AG08395 (cell line): ENCODE results near the gene SMPD3.
A peak's percentile ranks its signal among the peaks of the same experiment; 100 is the strongest.

ENCODE experiments used
- DNase-seq: peaks from one replicate; pipeline ENCODE4 v3.0.0; 2012; ENCODE audit warnings: mixed read lengths, low spot score

The SMPD3 gene

DNA sequence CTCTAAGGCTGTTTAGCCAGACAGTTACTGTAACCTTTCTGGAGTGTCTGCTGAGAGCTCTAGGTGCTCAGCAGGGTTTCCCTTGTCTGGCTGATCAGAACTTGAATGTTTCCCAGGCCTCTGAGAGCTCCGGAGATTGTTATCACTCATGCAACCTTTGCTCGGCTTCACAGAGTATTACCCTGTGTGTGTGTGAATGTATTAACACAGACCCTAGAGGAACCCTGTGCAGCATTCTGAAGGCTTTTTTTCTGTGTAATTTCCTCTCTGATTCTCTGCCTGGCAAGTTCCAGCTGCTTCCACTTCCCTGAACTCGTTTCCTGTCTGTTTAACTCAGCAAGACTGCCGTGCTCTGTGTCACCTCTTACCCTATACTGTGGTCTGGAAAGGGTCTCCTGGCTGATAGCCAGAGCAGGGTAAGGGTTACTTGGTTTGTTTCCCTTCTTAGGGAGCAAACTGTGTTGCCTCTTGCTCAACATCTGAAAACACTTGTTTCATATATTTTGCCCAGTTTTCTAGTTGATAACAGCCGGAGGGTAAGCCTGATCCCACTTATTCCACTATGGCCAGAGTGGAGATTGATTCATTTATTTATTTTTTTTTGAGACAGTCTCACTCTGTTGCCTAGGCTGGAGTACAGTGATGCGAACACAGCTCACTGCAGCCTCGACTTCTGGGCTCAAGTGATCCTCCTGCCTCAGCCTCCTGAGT is 115.7 kb downstream of the SMPD3 start:
- no peak for DNase-seq

DNA sequence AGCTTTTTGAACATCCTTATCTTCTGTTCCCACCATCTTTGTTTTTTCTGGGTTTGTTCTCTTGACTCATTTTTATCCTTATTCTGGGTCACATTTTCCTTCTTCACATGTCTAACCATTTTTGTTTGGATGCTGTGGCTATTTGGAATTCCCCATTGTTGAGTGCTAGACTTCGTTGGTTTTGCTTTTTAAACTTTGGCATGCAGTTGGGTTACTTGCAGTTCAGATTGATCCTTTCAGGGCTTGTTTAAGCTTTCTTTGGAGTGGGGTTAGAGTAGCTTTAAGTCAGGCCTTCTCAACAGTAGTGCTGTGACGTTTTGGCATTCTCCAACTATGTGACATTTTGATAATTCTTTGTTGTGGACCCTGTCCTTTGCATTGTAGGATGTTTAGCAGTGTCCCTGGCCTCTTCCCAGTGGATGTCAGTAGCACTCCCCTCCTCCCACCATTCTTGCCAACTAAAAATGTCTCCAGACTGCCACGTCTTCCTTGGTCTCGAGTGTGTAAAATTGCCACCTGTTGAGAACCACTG is 116.4 kb downstream of the SMPD3 start:
- DNase-seq = peak; percentile 29

DNA sequence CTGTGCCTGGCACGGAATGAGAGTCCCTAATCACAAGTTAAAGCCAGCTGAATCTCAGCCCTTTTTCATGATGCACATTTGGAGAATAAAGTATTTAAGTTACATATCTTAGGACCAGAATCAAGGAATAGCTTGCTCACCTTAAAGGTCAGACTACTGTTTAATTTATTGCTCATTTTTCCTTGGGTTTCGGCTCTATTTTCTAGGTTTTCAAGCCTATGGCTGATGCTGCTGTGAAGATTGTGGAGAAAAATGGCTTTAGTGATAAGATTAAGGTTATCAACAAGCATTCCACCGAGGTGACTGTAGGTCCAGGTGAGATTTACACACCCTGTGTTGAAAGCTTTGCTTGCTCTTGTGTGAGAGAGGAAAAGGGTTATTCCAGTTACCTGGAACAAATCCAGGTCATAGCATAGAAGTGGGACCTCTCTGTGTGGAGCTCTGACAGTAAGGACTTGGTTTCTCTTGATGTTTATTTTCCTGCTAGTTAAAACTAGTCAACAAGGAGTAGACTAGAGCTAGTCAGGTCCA is 119.4 kb downstream of the SMPD3 start:
- DNase-seq = no peak

DNA sequence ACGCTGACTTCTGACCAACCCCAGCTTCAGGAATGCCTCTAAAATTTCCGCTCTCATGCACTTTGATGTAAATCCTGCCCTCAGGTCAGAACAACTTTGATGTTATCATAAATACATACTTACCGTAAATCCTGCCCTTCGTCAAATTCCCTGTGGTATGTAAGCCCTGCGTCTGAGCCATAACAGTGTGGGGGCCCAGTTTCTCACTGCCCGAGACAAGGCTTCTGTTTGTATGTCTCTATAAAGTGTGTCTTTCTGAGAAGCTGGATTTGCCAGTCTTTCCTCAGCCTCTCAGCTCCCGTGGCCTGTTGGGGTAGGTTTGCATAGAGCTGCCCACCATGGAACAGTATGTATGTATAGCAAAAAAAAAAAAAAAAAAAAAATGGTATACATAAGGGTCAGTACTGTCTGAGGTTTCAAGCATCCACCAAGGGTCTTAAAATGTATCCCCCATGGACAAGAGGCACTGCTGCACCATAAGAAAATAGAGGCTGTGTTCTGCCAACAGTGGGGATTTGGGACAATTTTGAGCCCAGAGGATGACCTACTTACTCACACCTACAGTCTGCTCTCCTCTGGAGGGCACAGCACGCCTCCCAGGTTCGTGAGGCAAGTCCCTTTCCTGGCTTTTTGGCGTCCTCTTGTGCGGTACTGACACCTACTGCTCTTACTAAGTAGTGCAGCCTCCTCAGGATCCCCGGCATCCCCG is 120.0 kb downstream of the SMPD3 start:
- peak; percentile 94 for DNase-seq

- no peak for DNase-seq
These were observed 123.4 kb downstream of the SMPD3 start for GRCh38 chr16:68324780-68325357.

DNA sequence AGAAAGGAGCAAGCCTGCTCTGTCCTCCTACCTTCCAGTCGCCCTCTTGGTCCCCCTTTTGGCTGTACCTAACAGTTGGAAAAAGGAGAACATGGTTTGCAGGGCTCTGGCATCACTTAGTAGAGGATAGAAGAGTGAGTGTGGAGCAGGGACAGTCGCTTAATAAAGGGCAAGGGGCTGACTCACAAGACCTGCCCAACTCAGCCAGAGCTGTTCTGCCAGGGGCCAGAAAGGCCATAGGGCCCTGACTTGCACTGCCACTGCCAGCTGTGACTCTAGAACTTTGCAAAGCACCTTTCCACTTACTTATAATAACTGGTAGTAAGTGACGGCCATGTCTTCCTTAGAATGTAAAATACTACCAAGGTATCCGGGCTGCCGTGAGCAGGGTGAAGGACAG is 124.0 kb downstream of the SMPD3 start:
- DNase-seq = no peak

DNA sequence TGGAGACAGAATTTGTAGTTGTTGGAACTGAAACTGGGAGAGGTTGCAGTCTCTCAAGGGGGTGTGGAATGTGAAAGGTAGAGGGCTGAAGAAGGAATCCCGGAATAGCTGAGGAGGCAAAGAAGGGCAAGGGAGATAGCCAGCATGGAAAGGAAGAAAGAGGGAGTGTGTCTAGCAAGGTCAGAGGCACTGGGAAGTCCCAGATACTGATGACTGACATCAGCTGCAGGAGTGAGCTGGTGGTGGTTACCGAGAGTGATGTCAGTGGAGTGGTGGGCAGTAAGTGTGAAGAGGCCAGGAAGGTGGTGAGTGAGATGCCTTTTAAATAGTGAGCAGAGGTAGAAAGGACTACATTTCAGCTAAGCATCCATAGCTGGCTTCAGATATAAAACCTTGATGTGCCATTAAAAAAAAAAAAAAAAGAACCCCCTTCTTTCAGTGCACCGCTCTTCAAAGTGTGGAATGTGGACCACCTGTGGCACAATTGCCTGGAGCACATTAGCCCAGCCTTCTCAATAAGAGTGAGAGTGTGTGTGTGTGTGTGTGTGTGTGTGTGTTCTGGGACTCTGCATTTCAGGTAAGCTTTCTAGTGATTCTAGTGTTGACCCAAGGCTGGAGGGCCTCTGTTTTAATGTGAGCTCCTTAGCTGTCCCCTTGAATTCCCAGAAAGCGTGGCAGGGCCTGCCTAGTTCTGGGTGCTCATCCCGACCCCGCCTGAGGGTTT is 129.0 kb downstream of the SMPD3 start:
- no peak for DNase-seq

DNA sequence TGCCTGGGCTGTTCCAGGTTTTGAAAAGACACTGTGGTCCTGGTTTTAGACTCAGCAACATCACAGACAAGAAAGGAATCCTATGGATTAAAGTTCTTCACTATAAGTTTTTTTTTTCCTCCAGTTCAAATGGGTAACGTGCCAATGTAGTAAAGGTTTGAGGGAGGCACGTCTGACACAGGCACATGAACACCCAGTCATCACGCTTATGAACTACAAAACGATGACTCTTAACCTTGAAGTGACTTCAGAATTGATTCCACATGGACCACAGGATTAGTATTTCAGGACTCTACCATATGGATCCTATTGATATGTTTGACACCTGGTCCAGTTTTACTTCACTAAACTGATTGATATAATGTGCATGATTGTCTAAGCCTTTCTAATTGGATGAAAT is 135.2 kb downstream of the SMPD3 start:
- no peak for DNase-seq

- DNase-seq = peak; percentile 97
These were observed 137.4 kb downstream of the SMPD3 start, which contains the start of the genes PRMT7 and SLC7A6OS for GRCh38 chr16:68310774-68311511. Gene PRMT7 (plus strand): TSS chr16:68311019. CDS start chr16:68315980, 4,961 bp downstream. Gene SLC7A6OS (minus strand): TSS chr16:68310946. CDS start chr16:68310926, 20 bp downstream.

GRCh38 chr16:68310437-68310773 is 137.9 kb downstream of the SMPD3 start:
- DNase-seq = peak; percentile 38

DNA sequence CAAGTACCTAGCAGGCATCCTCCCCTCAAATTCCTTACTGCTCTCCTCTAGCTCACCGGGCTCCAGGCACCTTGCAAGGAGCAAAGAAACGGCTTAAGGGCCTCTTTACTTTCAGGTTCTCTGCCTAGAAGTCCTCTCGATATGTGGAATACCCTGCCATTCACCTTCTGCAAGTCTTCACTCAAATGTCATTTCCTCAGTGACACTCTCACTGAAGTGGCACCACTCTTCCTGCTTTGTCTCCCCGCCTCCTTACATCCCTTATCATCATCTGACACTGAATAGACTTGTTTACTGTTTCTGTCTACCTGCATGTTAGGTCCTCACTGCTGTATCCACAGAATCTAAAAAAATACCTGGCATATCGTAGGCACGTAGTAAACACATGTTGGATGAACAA is 138.5 kb downstream of the SMPD3 start:
- DNase-seq = no peak
